ENCODE results near the gene TMEM134. TPM values are rescaled to one million over a fixed set of nuclear protein-coding genes. Genes with fewer than 3 reads are reported as not detected.
"Not testable (repeated sequence)": the region's sequence is repeated elsewhere in the genome, so short reads cannot be mapped to it uniquely, and the experiment has no call there.

The TMEM134 gene
- total RNA-seq, 2 experiments from 2014 or later = 63.2 to 69.1 TPM

DNA sequence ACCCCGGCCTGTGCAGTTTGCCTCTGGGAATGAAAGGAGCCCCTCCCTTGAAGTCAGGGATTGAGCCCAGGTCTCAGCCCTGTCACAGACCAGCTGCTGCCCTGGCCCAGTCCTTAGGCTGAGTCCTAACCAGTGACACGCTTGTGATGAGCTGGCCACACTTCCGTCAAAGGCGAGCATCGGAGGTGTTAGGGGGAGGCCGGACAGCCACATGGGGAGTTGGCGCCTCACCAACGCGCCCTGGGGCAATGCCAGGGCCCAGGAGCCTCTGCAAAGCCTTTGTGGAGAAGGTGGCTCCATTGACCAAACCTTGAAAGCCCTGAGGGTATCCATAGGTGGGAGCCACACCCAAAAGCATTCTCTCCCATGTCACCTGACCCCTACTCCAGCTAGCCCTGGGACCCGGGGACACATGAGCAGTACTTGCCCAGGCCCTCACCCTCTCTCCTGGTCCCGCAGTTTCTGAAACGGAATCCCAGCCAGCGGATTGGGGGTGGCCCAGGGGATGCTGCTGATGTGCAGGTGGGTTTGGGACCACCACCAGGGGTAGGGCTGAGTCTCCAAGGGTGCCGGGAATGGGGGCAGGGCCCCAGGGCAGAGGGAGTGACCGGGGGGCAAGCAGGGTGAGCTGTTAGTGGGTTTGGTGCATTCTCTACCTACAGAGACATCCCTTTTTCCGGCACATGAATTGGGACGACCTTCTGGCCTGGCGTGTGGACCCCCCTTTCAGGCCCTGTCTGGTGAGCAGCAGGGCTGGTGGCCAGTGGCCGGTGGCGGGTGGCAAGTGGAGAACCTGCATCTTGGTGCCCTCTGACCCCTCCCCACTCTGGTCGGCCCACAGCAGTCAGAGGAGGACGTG is 35.3 kb downstream of the TMEM134 start:
- H3K27me3 Mint-ChIP-seq = no peaks in the 10 kb centered on the region
- H3K9me3 Mint-ChIP-seq = no peaks in the 10 kb centered on the region
- peak overlapping the region; percentile 78 for H3K27ac Mint-ChIP-seq
- POLR2A ChIA-PET = interaction anchor here (1.0 to 16.3 kb wide), 7 partner anchors 9 to 52 kb away, joined by 3 to 491 read pairs (median 4); partner anchors contain the start of genes CARNS1, CORO1B, PPP1CA and TBC1D10C
- DNase-seq = peak; percentile 53
- peaks cover 32% of the 10 kb centered on the region for H3K36me3 Mint-ChIP-seq
- ATAC-seq (ENCODE audit: low read depth) = no peak
- H3K4me3 Mint-ChIP-seq = peak overlapping the region; percentile 98
- H3K4me1 Mint-ChIP-seq = peaks cover 37% of the 10 kb centered on the region

GRCh38 chr11:67432655-67433349 is 36.2 kb downstream of the TMEM134 start:
- DNase-seq (peak; percentile 51), ATAC-seq (ENCODE audit: low read depth) (no peak)
- Mint-ChIP-seq H3K27me3 (no peaks in the 10 kb centered on the region), H3K4me1 (peaks cover 36% of the 10 kb centered on the region), H3K9me3 (no peaks in the 10 kb centered on the region), H3K4me3 (peak overlapping the region; percentile 19), H3K27ac (peak overlapping the region; percentile 78), H3K36me3 (peaks cover 30% of the 10 kb centered on the region)
- POLR2A ChIA-PET = interaction anchor here (0.5 to 16.3 kb wide), 7 partner anchors 14 to 53 kb away, joined by 3 to 491 read pairs (median 4); partner anchors contain the start of genes CARNS1, PPP1CA and TBC1D10C

GRCh38 chr11:67431346-67432249 is 37.5 kb downstream of the TMEM134 start:
- Mint-ChIP-seq H3K27me3 (no peaks in the 10 kb centered on the region), H3K36me3 (peaks cover 24% of the 10 kb centered on the region), H3K27ac (peak overlapping the region; percentile 78), H3K9me3 (no peaks in the 10 kb centered on the region), H3K4me1 (peaks cover 38% of the 10 kb centered on the region), H3K4me3 (peak overlapping the region; percentile 25)
- ATAC-seq (ENCODE audit: low read depth) = no peak
- POLR2A ChIA-PET = interaction anchor here (0.9 to 16.3 kb wide), 6 partner anchors 10 to 54 kb away, joined by 3 to 491 read pairs (median 92); partner anchors contain the start of genes CARNS1, PPP1CA and TBC1D10C
- no peak for DNase-seq

- Mint-ChIP-seq H3K27me3 (no peaks in the 10 kb centered on the region), H3K27ac (no peak overlapping the region)
Measured at GRCh38 chr11:67429722-67430121, 39.3 kb downstream of the TMEM134 start.

GRCh38 chr11:67429038-67429668 is 39.9 kb downstream of the TMEM134 start:
- H3K27me3 Mint-ChIP-seq = no peaks in the 10 kb centered on the region
- POLR2A ChIA-PET = interaction anchor here (0.7 to 16.3 kb wide), 11 partner anchors 9 to 584 kb away, joined by 3 to 491 read pairs (median 4); partner anchors contain the start of genes CARNS1, CDK2AP2, POLD4 and PPP1CA
- H3K36me3 Mint-ChIP-seq = peaks cover 13% of the 10 kb centered on the region

More at GRCh38 chr11:67429722-67430121, 39.3 kb downstream of the TMEM134 start:
- Mint-ChIP-seq H3K9me3 (no peaks in the 10 kb centered on the region), H3K4me1 (peaks cover 35% of the 10 kb centered on the region), H3K4me3 (peak overlapping the region; percentile 97), H3K36me3 (peaks cover 13% of the 10 kb centered on the region)
- POLR2A ChIA-PET = interaction anchor here (0.6 to 16.3 kb wide), 6 partner anchors 8 to 150 kb away, joined by 3 to 491 read pairs (median 37); partner anchors contain the start of genes CARNS1, CDK2AP2, PPP1CA and PTPRCAP
- ATAC-seq (ENCODE audit: low read depth) (no peak), DNase-seq (no peak)

DNA sequence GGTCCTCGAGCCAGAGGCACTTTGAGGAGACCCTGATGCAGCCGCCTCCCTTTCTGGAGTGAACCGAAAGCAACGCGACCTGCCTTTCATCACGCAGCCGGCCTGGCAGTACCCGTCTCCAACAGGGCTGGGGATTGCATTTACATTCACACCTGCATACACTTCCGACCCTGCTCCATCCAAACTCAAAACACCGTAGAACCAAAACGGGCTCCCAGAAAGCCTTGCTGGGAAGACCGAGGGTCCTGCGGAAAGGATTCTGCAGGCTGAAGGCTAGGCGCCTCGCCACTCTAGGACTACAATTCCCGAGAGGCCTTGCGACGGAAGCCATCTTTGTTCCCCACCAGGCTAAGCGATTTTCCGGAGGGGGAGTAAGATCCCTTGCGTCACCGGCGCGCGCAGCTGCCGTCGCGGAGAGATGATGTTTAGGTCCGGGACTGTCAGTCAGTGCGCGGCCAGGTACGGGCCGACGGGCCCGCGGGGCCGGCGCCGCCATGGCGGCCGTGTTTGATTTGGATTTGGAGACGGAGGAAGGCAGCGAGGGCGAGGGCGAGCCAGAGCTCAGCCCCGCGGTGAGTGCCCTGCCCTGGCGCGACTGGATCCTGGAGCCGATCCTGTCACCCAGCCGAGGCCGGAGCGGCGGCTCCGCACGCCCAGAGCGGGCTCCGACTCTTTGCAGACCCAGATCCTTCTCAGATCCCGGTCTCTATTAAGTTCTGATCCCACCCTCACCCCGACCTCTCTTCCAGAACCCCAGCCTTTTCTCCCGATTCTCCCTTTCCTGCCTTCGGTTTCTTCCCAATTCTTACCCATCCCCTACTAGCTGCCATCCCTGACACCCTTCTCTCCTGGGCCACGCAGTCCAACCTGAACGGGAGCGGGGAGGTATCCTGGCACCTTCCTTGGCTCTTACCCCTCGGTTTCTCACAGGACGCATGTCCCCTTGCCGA is 40.7 kb downstream of the TMEM134 start, which contains the start of gene RPS6KB2:
Gene RPS6KB2 (plus strand): TSS at position 443 of the 950 bp plus-strand sequence. CDS start 52 bp downstream, at position 495.
- ATAC-seq (ENCODE audit: low read depth) (peak; percentile 91), DNase-seq (peak; percentile 99)
- no peaks in the 10 kb centered on the region for H3K27me3 Mint-ChIP-seq
- peak within 1 kb of the TSS; percentile 97 for H3K4me3 Mint-ChIP-seq
- POLR2A ChIA-PET = interaction anchor here (0.7 to 16.3 kb wide), 13 partner anchors 10 to 584 kb away, joined by 3 to 491 read pairs (median 4); partner anchors contain the start of genes AIP, CARNS1, CDK2AP2 and POLD4
- H3K4me1 Mint-ChIP-seq = peaks cover 34% of the 10 kb centered on the region
- no peaks in the 10 kb centered on the region for H3K9me3 Mint-ChIP-seq
- H3K36me3 Mint-ChIP-seq = peaks cover 13% of the 10 kb centered on the region
- peak within 1 kb of the TSS; percentile 93 for H3K27ac Mint-ChIP-seq

More at GRCh38 chr11:67429038-67429668, 39.9 kb downstream of the TMEM134 start:
- no peak for DNase-seq
- H3K4me3 Mint-ChIP-seq = peak overlapping the region; percentile 97
- peaks cover 37% of the 10 kb centered on the region for H3K4me1 Mint-ChIP-seq
- no peaks in the 10 kb centered on the region for H3K9me3 Mint-ChIP-seq
- H3K27ac Mint-ChIP-seq = peak overlapping the region; percentile 93
- no peak for ATAC-seq (ENCODE audit: low read depth)

DNA sequence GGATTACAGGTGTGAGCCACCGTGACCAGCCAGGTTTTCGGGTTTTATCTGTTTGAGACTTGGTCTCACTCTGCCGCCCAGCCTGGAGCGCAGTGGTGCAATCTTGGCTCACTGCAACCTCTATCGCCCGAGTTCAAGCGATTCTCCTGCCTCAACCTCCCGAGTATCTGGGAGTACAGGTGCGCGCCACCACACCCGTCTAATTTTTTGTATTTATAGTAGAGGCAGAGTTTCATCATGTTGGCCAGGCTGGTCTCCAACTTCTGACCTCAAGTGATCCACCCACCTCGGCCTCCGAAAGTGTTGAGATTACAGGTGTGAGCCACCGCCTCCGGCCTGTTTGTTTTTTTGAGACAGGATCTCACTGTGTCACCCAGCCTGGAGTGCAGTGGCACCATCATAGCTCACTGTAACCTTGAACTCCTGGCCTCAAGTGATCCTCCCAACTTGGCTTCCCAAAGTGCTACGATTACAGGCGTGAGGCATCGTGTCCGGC is 41.6 kb downstream of the TMEM134 start:
- DNase-seq; ATAC-seq (ENCODE audit: low read depth); H3K27me3 Mint-ChIP-seq; H3K9me3 Mint-ChIP-seq: not testable (repeated sequence)
- POLR2A ChIA-PET = interaction anchor here (0.6 to 16.3 kb wide), 7 partner anchors 9 to 55 kb away, joined by 4 to 491 read pairs (median 18); partner anchors contain the start of genes AIP, CARNS1, PPP1CA and PTPRCAP
- Mint-ChIP-seq H3K27ac (peak overlapping the region; percentile 93), H3K4me3 (peak overlapping the region; percentile 97), H3K36me3 (peaks cover 13% of the 10 kb centered on the region), H3K4me1 (peaks cover 34% of the 10 kb centered on the region)

DNA sequence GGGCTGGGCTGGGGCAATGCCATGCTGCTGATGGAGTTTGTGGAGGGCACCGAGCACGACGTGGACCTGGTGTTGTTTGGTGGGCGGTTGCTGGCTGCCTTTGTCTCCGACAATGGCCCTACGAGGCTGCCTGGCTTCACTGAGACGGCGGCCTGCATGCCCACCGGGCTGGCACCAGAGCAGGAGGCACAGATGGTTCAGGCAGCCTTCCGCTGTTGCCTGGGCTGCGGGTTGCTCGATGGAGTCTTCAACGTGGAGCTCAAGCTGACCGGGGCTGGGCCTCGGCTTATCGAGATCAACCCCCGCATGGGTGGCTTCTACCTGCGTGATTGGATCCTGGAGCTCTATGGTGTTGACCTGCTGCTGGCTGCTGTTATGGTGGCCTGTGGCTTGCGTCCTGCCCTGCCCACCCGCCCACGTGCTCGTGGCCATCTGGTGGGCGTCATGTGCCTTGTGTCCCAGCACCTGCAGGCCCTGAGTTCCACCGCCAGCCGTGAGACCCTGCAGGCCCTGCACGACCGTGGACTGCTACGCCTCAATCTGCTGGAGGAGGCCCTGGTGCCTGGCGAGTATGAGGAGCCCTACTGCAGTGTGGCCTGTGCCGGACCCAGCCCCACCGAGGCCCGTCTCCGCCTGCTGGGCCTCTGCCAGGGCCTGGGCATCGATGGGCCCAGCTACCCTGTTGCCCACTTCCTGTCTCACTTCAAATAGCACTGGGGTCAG is 45.0 kb downstream of the TMEM134 start:
- ATAC-seq (ENCODE audit: low read depth) (no peak), DNase-seq (no peak)
- no peaks in the 10 kb centered on the region for H3K9me3 Mint-ChIP-seq
- H3K36me3 Mint-ChIP-seq = peaks cover 2% of the 10 kb centered on the region
- no peak overlapping the region for H3K27ac Mint-ChIP-seq
- H3K4me1 Mint-ChIP-seq = peaks cover 25% of the 10 kb centered on the region
- POLR2A ChIA-PET = interaction anchor here (0.9 to 16.1 kb wide), 7 partner anchors 10 to 59 kb away, joined by 3 to 412 read pairs (median 4); partner anchors contain the start of genes AIP, PPP1CA, PTPRCAP and RPS6KB2
- H3K4me3 Mint-ChIP-seq = no peak overlapping the region
- no peaks in the 10 kb centered on the region for H3K27me3 Mint-ChIP-seq

- no peaks in the 10 kb centered on the region for H3K9me3 Mint-ChIP-seq
- H3K4me1 Mint-ChIP-seq = peaks cover 28% of the 10 kb centered on the region
- DNase-seq (no peak), ATAC-seq (ENCODE audit: low read depth) (no peak)
- POLR2A ChIA-PET = interaction anchor here (1.0 to 16.1 kb wide), 4 partner anchors 11 to 22 kb away, joined by 4 to 412 read pairs (median 13); partner anchors contain the start of genes PPP1CA, PTPRCAP, RPS6KB2 and TBC1D10C
- H3K4me3 Mint-ChIP-seq = no peak overlapping the region
- no peak overlapping the region for H3K27ac Mint-ChIP-seq
- no peaks in the 10 kb centered on the region for H3K27me3 Mint-ChIP-seq
- peaks cover 2% of the 10 kb centered on the region for H3K36me3 Mint-ChIP-seq
Measured at GRCh38 chr11:67423466-67423865, 45.6 kb downstream of the TMEM134 start.

DNA sequence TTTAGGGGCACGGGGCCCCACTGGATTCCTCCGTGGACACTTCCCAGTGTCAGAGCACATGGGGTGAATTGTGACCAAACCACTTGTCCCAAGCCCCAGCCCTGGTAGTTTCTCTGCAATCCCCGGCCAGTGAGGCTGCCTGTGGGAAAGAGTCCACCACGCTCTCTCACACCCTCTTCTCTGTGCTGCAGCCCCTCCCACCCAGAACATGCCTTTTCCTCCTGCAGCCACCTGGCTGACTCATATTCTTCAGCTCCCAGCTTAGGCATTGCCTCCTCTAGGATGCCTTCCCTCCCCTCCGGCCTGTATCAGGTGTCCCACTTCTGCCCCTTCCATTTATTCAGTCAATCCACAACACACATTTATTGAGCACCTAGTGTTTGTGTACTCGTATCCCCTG is 46.2 kb downstream of the TMEM134 start:
- no peak overlapping the region for H3K27ac Mint-ChIP-seq

More for the DNA sequence above, 46.2 kb downstream of the TMEM134 start:
- ATAC-seq (ENCODE audit: low read depth) (no peak), DNase-seq (no peak)
- Mint-ChIP-seq H3K27me3 (no peaks in the 10 kb centered on the region), H3K4me3 (no peak overlapping the region), H3K36me3 (peaks cover 2% of the 10 kb centered on the region), H3K9me3 (no peaks in the 10 kb centered on the region), H3K4me1 (peaks cover 33% of the 10 kb centered on the region)
- POLR2A ChIA-PET = interaction anchor here (1.0 to 16.1 kb wide), 4 partner anchors 11 to 21 kb away, joined by 4 to 412 read pairs (median 13); partner anchors contain the start of genes PPP1CA, PTPRCAP, RPS6KB2 and TBC1D10C
